HG03025 (cell line): ENCODE results near the gene AADAC.
A peak's percentile ranks its signal among the peaks of the same experiment; 100 is the strongest.
"Not testable (repeated sequence)": the region's sequence is repeated elsewhere in the genome, so short reads cannot be mapped to it uniquely, and the experiment has no call there.

Source experiments
- ATAC-seq: cut with Tn5 transposase; IDR thresholded peaks from one replicate; pipeline ENCODE4 v1.9.1; 2021; ENCODE audit warnings: mild to moderate bottlenecking, moderate library complexity; ENCODE audit not compliant: unreplicated experiment, low FRiP score

The AADAC gene

DNA sequence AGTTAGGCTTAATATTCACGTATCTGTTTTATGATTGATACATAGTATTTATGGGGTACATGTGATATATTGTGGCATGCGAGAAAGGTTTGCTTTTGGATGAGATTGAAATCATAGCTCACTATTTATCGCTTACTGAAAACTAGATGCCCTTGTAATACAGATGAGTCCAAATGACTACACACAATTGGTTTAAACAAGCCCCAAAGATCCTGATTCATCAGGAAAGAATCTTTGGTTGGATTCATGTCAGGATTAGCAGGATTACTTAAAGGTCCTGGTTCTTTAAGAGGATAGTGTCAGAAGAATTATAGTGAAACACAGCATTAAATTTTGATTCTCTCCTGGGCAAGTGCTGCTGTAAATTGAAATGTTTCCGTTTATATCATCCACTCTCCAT, 18.6 kb upstream of the AADAC start:
- ATAC-seq = no peak

DNA sequence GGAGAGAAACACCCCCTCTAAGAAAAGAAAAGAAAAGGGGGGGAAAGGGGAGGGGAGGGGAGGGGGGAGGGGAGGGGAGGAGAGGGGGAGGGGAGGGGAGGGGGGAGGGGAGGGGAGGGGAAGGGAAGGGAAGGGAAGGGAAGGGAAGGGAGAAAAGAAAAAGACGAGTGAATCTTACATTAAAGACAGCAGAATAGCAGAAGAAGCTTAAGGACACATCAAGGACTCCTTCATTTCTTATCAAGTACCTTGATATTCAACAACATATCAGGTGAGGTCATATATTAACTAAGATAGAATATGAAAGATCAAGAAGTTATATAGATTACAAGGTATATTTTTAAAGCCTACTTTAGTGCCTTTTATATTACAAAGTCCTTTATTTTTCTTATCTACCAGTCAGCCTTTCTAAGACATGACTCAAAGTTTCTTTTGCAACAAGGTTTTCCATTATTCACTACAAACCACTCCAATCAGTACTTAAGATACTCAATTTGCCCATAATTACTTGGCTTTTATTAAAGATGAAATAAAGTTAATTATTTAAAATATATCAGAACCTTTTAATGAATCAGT, 17.7 kb upstream of the AADAC start:
- ATAC-seq = no peak

DNA sequence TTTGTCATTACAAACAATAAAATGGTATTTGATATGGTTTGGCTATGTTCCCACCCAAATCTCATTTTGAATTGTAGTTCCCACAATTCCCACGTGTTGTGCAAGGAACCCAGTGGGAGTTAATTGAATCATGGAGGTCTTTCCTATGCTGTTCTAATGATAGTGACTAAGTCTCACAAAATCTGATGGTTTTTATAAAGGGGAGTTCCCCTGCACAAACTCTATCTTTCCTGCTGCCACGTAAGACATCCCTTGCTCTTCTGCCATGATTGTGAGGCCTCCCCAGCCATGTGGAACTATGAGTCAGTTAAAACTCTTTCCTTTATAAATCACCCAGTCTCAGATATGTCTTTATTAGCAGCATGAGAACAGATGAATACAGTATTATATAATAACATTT, 15.4 kb upstream of the AADAC start:
- ATAC-seq = no peak

DNA sequence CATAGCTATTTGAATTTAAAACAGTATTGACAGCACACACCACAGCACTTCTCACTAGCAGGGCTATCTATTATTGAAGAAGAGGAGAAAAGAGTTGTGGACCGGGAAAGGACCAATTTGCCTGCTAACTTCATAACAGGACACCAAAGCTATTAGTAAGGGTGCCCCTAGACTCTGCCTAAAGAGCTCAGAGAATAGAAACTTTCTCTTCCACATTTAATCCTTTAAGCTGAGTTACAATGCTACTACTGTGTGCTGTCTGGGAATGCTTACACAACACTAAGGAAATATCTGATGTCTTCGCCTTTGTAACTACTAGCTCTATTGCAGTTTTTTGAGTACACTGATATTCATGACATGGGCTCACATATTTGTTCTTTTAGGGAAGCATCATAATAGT, 13.5 kb upstream of the AADAC start:
- ATAC-seq = no peak

DNA sequence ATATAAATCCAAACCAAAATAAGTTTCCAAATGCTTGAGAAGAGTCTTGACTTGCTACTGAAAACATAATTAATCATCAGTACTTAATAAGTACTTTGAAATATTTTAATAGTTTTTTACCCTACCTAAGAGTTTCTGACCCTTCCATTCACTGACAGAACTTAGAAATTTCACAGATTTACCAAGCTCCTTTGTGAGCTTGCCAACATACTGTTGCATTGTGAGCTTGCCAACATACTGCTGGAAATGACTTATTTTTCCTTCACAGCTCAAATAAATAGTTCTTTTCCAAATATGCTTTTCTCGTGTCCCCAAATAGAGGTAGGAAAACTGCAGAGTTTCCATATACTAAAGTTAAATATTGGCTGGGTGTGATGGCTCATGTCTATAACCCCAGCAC, 9.6 kb upstream of the AADAC start:
- ATAC-seq = no peak

DNA sequence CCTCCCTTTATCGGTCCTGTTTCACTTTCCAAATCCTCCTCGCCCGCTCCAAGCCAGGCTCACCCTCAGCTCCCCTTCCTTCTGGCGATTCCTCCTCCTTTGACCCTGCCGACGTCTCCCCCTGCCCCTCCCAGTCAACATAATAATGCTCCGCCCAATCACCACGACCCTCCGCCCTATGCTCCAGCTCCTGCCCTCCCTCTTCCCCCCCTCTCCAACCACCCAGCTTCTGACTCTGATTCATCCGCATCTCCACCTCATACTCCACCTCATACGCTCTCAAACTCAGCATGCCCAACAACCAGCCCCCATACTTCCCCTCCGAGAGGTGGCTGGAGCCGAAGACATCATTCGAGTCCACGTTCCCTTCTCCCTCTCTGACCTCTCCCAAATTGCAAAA, 7.1 kb upstream of the AADAC start:
- ATAC-seq = no peak

DNA sequence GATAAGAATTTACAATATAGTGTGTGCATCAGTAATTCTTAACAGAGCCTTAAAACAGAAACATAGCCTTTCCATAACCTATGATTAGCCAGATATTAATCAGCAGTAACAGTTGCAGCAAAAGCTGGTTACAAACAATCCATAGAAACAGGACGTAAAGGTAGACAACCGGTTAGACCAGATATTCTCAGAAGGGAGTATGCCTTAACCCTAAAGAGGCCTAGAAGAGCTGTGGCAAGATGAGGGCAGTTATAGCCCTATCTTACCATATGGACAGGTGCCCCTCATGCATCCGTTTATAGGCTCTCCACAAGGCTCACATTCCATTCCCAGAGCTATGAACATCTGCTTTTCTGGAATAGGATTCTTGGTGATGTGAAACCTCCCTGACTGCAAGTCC, 5.0 kb upstream of the AADAC start:
- not testable (repeated sequence) for ATAC-seq

DNA sequence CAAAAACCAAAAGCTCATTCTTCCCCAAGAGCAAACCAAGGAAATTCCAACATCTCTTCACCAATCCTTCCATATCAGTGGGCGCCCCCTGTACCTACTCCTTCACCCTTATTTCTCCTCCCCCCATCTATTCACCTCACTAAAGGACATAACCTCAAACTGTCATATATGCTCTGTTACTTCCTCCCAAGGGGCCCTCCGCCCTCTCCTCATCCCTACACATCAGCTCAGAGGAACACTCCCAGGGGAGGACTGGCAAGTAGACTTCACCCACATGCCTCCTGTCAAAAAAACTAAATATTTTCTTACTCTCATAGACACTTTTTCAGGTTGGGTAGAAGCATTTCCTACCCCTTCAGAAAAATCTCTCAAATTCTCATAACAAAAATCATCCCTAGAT, 2.4 kb upstream of the AADAC start:
- ATAC-seq = no peak

DNA sequence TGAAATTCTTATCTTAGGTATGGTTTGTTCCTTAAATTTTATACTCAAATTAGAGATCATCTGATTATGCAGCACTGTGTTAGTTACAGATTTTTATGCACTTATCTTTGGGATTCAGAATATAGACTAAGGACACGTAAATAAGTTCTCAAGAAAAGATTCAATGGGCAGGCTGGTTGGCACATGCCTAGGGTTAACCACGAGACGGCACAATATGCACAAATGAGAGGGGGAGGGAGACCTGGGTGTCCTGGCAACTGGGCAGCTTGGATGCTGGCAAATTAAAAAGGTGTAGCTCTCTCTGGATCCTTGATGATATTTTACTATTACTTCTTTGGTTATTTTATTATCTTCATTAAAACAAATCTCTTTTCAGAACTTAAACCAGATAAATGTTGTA, 672 bp downstream of the AADAC start:
- no peak for ATAC-seq

DNA sequence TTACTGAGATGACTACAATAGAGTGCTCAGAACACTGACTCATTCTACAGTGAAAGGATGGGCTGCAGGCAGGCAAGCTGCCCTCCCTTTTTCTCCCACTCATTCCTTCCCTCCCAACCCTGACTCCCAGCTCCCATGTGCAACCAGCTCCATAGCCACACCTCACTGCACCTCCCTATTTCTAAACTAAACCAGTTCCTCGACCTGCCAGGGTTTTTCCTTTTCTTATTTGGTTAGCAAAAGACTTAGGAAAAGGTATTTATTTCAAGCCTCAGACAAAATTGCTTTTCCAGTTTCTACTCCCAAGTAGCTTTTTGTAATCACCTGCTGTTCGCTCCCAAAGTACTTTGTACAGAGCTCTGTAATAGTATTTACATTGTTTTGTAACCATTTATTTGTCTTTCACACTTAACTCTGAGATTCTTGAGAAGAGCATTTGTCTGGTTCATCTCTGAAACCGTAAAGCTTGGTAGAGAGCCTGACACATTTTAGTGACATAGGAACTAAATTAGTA, 2.2 kb downstream of the AADAC start:
- no peak for ATAC-seq

DNA sequence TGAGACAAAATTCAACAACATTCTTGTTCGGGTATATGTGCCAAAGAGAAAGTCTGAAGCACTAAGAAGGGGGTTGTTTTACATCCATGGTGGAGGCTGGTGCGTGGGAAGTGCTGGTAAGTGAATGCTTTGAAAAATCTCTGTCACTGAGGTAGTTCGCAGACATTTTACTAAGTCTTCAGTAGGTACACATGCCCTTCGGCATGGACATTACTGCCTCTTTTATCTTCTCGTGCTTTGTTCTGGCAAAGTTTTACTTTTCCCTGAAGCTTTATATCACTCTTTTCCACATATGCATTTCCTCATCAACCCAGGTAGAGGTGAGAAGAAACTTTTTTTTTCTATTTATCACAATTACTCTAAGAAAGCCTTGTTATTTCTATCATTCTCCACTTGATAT, 3.6 kb downstream of the AADAC start:
- no peak for ATAC-seq

DNA sequence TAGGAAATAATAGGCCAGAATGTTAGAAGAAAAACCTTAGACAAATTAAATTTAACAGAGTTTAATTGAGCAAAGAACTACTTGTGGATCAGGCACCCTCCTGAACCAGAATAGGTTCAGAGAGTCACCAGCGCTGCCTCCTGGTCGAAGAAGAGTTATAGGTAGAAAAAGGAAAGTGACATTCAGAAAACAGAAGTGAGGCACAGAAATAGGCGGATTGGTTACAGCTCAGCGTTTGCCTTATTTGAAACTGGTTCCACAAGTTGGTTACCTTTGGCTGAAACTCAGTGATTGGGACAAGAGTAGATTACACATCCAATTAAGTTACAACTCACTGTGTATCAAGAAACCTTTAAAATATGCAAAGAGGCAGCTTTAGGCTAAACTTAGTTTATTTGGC, 4.4 kb downstream of the AADAC start:
- no peak for ATAC-seq

DNA sequence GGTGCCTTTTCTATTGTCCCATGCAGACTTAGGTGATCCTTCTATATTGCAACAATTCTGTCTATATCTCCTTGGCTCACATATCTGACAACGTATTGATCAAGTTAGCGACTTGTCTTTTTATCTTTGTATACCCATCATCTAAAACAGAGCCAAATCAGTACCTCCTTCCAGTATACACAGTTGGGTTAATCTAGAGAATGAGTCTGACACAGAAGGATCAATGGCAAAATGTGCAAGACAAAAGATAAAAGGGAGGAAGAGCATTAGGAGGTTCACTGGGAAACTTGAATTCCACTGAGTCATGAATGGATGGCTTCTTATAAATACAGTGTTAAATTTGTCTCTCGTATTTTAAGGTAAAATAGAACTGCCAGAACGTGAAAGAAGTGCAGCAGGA, 6.0 kb downstream of the AADAC start:
- no peak for ATAC-seq

DNA sequence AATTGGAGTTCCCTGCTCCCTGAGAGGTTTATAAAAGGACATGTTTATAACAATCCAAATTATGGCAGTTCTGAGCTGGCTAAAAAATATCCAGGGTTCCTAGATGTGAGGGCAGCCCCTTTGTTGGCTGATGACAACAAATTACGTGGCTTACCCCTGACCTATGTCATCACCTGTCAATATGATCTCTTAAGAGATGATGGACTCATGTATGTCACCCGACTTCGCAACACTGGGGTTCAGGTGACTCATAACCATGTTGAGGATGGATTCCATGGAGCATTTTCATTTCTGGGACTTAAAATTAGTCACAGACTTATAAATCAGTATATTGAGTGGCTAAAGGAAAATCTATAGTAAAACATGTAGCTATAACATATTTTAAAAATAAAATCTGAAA, 13.9 kb downstream of the AADAC start:
- ATAC-seq = no peak

DNA sequence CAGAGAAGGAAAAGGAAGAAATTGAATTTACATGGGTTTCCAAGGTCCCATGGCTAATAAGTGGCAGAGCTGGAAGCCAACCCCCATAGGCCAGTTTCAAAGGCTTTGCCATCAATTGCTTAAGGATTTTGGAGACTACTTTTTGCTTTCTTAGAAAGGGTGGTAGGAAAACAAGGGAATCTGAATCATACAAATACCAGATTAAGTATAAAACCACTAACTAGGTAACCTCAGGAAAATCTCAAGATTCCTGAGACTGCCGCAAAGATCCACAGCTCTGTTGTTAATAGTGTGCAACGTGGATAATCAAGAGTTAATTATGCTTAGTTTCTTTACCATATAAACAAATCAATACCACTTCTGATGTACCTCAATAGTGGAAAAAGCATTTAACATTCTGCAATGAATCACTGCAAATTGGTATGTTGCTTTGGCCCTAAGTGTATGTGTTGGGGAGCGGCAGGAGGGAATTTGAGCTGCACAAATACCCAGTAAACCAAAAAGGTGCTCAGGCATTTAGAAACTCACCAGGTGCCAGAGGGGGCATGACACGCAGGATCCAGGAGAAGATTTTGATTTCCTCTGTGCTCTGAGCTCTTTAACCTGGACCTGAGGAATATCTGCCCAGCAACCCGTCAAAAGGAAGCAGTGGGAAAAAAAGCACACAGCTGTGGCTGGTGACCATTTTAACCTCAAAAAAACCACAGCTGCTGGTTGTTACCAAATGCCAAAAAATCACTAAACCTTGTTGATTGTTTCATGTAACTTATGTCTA, 22.0 kb downstream of the AADAC start:
- no peak for ATAC-seq

DNA sequence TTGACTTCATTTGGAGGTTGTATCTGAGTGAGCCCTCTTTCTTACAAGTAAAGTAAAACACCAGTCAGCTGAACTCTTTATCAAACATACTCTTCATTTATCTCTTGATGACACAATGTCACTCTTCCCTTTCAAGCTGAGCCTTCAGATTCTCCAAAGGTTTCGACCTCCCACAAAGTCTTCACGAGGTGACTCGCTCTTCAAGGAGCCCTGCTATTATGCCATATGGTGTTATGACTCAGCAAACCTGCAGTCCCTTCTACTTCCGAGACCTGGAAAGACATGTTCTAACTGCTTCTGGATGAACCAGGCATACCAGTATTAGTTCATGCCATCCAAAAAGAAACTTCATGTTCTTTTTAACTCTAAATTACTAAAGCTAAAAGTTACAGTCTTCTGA, 23.1 kb downstream of the AADAC start:
- ATAC-seq = no peak

DNA sequence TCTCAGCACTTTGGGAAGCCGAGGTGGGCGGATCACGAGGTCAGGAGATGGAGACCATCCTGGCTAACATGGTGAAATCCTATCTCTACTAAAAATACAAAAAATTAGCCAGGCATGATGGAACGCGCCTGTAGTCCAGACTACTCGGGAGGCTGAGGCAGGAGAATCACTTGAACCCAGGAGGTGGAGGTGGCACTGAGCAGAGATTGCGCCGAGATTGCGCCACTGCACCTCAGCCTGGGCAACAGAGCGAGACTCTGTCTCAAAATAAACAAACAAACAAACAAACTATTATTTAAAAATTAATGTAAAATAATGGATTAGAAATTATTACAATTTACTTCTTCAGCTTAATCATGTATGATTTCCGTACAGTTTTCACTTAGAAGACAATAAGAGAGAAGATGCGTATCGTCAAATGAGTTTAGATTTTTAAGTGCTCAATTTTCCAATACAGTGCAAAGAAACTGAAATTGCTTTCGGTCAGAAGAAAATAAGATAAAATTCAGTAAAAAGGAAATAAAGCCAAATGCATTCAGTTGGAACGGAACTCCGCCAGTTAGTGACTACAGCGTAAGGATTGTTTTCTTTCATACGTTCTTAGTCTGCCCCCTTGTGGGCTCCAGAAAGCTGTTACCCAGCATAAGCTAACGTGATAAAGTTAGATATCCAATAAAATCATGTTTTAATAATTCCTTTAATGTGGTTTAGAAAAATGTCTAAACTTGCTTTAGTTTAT, 24.8 kb downstream of the AADAC start:
- peak; percentile 59 for ATAC-seq

DNA sequence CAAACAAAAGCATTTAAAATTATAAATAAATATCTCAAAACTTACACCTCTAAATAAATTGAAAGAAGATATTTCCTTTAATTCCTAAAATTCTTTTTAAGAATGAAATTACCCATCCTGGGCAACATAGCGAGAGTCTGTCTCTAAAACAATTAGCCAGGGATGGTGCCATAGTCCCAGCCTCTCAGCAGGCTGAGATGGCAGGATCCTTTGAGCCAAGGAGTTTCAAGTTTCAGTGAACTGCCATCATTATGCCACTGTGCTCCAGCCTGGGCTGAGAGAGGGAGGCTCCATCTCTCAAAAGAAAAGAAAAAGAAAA, 25.4 kb downstream of the AADAC start:
- no peak for ATAC-seq

DNA sequence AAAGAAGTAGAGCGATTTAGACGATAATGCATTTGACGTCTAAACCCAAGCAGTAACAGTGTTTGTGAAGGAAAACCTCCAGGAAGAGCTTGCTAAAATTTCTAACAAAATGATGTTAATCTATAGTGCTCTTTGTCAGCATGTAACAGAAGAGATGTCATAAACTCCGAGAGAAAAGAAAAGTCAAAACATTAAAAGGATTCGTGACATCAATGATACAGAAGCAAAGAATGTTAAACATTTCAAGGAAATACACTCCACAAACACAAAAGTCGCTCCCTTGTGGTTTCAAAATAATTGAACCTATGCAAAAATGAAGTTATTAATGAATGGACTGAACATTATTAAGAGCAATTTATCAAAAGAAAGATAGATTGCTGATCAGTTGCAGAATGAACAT, 27.9 kb downstream of the AADAC start:
- no peak for ATAC-seq

DNA sequence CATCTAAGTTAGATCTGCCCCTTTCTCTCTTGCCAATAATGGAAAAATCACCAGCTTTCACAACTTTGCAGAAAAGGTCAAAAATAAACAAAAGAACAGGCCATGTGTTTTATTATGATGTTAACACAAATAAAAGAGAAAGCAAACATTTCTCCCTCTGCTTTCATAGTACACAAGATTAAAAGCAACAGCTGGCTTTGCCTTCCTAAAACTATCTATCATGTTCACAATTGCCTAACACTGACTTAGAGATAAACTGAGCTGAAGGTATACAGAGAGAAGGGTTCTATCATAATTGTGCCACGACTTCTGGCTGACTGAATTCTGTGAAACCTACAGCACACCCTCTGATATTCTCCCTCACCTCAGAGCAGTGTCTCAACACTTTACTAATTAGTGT, 29.4 kb downstream of the AADAC start:
- no peak for ATAC-seq

DNA sequence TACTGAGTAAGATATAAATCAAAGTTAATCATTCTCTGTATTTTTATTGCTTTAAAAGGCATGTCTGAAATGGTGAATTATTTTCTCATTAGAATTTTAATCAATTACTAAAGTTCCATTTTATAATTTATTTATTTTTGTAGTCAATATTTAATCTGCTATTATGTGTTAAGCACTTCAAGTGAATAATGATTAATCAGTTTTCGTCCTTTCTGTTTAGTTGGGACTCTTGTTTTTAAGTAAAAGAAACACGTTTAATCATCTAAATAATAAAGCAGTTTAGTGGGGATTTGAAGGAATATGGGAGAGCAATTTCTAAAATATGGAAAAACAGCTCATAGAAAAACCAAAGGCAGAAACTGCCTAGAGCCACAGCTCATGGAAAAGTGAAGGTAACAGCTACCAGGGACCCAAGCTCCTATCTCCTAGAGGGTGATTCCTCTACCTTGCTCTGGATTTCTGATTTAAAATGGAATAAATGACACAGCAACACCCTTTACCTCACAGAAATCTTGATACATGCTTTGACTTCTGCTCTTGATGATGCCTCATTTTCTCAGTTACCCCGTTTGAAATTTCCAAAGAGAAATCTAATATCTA, 31.5 kb downstream of the AADAC start:
- ATAC-seq = no peak
